Measurements from ENCODE around the gene DUS1L. TPM values are rescaled to one million over a fixed set of nuclear protein-coding genes. Genes with fewer than 3 reads are reported as not detected.

The DUS1L gene
- total RNA-seq, 1 donor from 2014 or later: 74.1 TPM

- H3K27ac Mint-ChIP-seq (ENCODE audit: unreplicated experiment): no peak within 1 kb of the TSS
- H3K27me3 Mint-ChIP-seq (ENCODE audit: unreplicated experiment): peaks cover 8% of the 10 kb centered on the region
These were observed 43.2 kb downstream of the DUS1L start, which contains the start of gene CENPX for GRCh38 chr17:82022310-82022980. TSS of gene CENPX (minus strand) at chr17:82022878. CDS start at chr17:82022861, 17 bp downstream.

GRCh38 chr17:82021900-82022309 is 43.7 kb downstream of the DUS1L start:
- no peak for DNase-seq (ENCODE audit: low spot score)
- Mint-ChIP-seq H3K4me3 (ENCODE audit: unreplicated experiment) (peak overlapping the region; percentile 91), H3K36me3 (ENCODE audit: low read depth, unreplicated experiment) (peaks cover 4% of the 10 kb centered on the region), H3K27me3 (ENCODE audit: unreplicated experiment) (peaks cover 8% of the 10 kb centered on the region), H3K27ac (ENCODE audit: unreplicated experiment) (no peak overlapping the region), H3K9me3 (ENCODE audit: unreplicated experiment) (no peaks in the 10 kb centered on the region), H3K4me1 (ENCODE audit: unreplicated experiment) (peaks cover 5% of the 10 kb centered on the region)
- no peak for TF ChIP-seq CTCF (IDR thresholded peaks at IDR 0.05; ENCODE audit: unreplicated experiment)

More at GRCh38 chr17:82022310-82022980, 43.2 kb downstream of the DUS1L start, which contains the start of gene CENPX:
- no peak for TF ChIP-seq CTCF (IDR thresholded peaks at IDR 0.05; ENCODE audit: unreplicated experiment)
- Mint-ChIP-seq H3K9me3 (ENCODE audit: unreplicated experiment) (no peaks in the 10 kb centered on the region), H3K4me1 (ENCODE audit: unreplicated experiment) (peaks cover 5% of the 10 kb centered on the region), H3K36me3 (ENCODE audit: low read depth, unreplicated experiment) (peaks cover 4% of the 10 kb centered on the region), H3K4me3 (ENCODE audit: unreplicated experiment) (peak within 1 kb of the TSS; percentile 91)
- no peak for DNase-seq (ENCODE audit: low spot score)

GRCh38 chr17:82021107-82021899 is 44.3 kb downstream of the DUS1L start:
- Mint-ChIP-seq H3K4me3 (ENCODE audit: unreplicated experiment) (peak overlapping the region; percentile 91), H3K27ac (ENCODE audit: unreplicated experiment) (no peak overlapping the region), H3K4me1 (ENCODE audit: unreplicated experiment) (peaks cover 5% of the 10 kb centered on the region), H3K27me3 (ENCODE audit: unreplicated experiment) (peaks cover 6% of the 10 kb centered on the region), H3K36me3 (ENCODE audit: low read depth, unreplicated experiment) (peaks cover 4% of the 10 kb centered on the region), H3K9me3 (ENCODE audit: unreplicated experiment) (no peaks in the 10 kb centered on the region)
- TF ChIP-seq CTCF (IDR thresholded peaks at IDR 0.05; ENCODE audit: unreplicated experiment): peak; percentile 20
- DNase-seq (ENCODE audit: low spot score): peak; percentile 53

DNA sequence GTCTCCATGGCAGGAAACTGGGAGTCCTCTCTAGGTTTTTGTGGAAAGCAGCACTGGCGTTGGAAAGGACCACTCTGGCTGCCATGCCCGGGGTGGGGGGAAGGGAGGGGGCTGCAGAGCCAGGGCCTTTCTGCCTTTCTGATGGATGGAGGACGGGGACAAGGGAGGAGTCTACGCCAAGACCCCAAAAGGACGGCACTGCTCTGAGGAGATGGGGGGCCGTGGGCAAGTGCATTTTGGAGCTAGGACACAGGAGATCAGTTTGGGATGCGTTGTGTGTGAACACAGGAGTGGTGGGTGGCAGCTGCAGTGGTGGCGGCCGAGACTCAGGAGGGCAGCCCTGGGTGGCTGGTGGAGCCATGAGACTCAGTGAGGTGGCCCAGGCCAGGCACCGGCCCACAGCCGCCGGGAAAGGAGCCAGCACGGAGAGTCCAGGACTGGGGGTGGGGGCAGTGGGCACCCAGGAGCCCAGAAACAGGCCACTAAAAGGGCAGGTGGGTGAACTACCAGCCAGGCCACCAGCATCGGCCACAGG is 45.0 kb downstream of the DUS1L start:
- peaks cover 4% of the 10 kb centered on the region for H3K36me3 Mint-ChIP-seq (ENCODE audit: low read depth, unreplicated experiment)
- H3K27me3 Mint-ChIP-seq (ENCODE audit: unreplicated experiment): peaks cover 3% of the 10 kb centered on the region
- DNase-seq (ENCODE audit: low spot score): no peak
- peaks cover 5% of the 10 kb centered on the region for H3K4me1 Mint-ChIP-seq (ENCODE audit: unreplicated experiment)
- TF ChIP-seq CTCF (IDR thresholded peaks at IDR 0.05; ENCODE audit: unreplicated experiment): no peak
- H3K27ac Mint-ChIP-seq (ENCODE audit: unreplicated experiment): no peak overlapping the region
- no peaks in the 10 kb centered on the region for H3K9me3 Mint-ChIP-seq (ENCODE audit: unreplicated experiment)
- H3K4me3 Mint-ChIP-seq (ENCODE audit: unreplicated experiment): peak overlapping the region; percentile 82

Data from endothelial cell (in vitro differentiated cells).